ENCODE results near the gene ADGRB3.

GRCh38 chr6:69185276-69185675, 550.2 kb downstream of the ADGRB3 start:
- no peak for TF ChIP-seq POLR2A (IDR thresholded peaks at IDR 0.05)
- TF ChIP-seq CTCF (IDR thresholded peaks at IDR 0.05) = no peak

Data from upper lobe of left lung (tissue), 4 donors.